Germinal center (tissue), 1 donor: Measurements from ENCODE around the gene CCR9.

Experiments
- DNase-seq: peaks from one replicate; pipeline ENCODE4 v3.0.0; 2012; ENCODE audit warnings: mixed read lengths, low spot score

CCR9 gene

GRCh38 chr3:45873036-45873435 is 13.3 kb upstream of the CCR9 start:
- no peak for DNase-seq

GRCh38 chr3:45873638-45874037 is 12.7 kb upstream of the CCR9 start:
- DNase-seq: no peak

DNA sequence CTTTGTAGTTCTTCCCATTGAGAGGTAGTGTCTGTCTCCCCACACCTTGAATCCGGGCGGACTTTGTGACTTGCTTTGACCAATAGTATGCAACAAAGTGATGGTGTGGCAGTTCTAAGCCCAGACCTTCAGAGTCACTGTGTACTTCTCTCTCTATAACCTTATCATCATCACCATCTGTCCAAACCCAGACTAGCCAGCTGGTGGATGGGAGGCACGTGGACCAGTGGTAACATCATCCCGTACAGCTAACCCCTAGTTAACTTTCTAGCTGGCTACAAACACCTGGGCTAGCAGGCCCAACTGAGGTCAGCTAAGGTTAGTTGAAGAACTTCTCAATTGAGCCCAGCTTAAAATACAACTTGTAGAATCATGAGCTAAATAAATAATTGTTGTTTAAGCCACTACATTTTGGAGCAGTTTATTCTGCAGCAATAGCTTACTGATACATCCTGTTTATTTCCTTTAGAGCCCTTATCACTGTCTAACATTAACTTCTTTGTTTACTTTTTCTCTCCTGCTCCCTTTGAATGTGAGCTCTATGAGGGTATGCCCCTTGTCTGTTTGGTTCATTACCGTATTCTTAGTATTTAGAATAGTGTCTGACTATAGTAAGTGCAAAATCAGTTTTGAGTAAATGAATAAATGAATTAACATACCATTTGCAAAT is 11.5 kb upstream of the CCR9 start:
- no peak for DNase-seq

DNA sequence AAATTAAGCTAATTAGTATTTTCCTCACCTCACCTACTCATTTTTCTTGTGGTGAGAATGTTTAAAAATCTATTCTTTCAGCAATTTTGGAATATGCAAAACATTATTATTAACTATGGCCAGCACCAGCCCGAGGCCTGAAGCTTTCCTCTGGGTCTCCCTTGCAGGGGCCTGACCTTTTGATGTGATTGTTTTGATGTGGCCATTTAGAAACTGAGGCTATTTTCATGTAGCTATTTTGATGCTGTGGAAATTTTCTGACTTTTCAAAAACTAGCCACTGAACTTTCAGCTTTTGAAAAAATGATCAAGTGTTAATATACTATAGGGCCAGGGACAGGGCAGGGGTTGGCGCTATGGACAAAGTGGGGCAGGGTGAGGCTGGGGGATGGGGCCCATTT is 8.2 kb upstream of the CCR9 start:
- no peak for DNase-seq

DNA sequence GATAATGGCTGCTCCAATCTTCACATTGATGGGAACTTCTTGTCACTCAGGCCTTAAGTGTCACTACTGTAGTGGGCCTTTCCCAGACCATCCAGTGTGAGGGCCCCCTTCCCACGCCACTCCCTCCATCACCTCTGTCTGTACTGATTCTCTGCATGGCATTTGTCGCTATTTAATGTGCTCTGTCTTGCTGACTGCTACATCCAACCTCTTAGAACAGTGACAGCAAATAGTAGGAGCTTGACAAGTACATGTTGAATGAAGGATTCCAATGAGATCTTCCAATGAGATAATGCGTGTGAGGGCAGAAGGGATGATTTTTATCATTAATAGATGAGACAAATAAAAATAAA is 5.6 kb upstream of the CCR9 start:
- no peak for DNase-seq

DNA sequence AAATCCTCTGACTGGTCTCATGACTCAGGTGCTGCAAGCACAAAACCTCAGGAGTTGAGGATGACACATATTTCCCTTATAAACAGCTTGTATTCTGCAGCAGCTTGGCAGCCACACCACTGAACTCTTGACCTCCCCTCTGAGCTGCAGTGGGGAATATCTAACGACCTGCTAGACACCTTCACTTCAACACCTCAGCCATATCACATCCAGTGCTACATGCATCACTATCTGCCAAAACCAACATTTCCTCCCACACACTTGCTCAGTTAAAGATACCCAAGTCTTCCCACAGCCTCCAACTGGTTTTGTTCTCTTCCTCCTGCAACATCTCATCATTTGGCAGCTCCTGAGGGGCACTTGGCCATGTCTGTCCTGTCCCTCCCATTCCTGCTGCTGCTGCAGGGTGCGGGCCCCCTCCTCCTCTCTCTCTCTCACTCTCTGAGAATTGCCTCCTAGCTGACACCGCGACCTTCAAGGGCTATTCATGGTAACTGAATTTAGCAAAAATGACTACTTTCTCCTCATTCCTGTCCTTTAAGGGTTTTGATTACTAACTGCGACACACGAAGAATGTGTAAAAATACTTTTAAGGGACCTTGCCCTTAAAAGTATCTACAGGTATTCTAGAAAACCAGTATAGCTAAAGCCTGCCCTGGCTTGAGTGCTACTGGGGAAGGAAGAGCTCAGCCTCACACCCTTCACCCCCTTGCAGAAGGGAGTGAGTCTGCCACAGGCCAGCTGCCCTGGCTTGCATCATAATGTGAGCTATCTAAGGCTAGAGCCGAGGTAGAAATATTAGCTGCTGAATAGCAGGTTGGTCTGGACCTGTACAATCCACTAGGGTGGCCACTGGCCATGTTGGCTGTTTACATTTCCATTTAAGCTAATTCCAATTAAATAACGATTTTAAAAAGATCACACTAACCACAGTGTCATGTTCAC is 5.0 kb upstream of the CCR9 start:
- DNase-seq: no peak

GRCh38 chr3:45884368-45885201 is 1.8 kb upstream of the CCR9 start:
- DNase-seq: no peak

GRCh38 chr3:45887285-45887684 is 942 bp downstream of the CCR9 start:
- DNase-seq: no peak

GRCh38 chr3:45887759-45888511 is 1.6 kb downstream of the CCR9 start:
- DNase-seq: no peak

GRCh38 chr3:45889337-45889736 is 3.0 kb downstream of the CCR9 start:
- peak; percentile 71 for DNase-seq

DNA sequence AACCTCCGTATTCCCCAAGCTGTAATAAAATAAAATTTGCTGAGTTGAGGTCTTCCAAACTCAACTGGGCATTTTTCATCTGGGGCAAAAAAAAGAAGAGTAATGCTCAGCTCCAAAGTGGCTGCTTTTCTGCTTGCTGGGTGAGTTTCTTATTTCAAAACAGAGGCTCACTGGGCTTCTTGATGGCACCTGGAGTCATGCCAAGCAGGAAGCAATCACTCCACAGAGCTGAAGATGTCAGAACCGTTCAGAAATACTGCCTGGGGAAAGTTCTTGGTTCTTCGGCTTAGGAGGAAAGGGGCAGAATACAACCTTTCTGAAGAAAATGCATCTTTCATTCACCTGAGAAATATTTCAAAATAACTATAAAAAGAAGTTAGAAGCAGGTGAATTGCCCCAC is 4.1 kb downstream of the CCR9 start:
- no peak for DNase-seq

GRCh38 chr3:45892161-45892560 is 5.8 kb downstream of the CCR9 start:
- DNase-seq: no peak

DNA sequence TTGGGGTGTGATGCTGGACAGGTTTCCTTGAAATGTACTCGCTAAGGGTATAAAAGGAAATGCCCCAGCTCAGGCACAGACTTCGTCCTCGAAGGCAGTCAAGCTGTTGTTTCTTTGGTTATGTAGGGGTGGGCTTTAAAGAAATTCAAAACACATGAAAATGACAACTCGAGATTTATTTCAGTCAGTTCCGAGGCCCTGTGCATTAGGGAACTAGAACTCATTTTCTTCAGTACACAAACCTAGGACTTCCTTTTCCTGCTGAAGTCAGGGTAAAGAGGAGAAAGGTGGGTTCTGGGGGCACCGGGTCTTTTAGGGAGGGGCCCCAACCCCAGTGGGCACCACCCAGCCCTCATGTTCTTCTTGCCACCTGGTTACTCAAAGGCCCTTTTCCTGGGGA is 7.7 kb downstream of the CCR9 start:
- DNase-seq: no peak

GRCh38 chr3:45895686-45896468 is 9.5 kb downstream of the CCR9 start:
- no peak for DNase-seq

GRCh38 chr3:45896956-45897355 is 10.6 kb downstream of the CCR9 start:
- DNase-seq: no peak

DNA sequence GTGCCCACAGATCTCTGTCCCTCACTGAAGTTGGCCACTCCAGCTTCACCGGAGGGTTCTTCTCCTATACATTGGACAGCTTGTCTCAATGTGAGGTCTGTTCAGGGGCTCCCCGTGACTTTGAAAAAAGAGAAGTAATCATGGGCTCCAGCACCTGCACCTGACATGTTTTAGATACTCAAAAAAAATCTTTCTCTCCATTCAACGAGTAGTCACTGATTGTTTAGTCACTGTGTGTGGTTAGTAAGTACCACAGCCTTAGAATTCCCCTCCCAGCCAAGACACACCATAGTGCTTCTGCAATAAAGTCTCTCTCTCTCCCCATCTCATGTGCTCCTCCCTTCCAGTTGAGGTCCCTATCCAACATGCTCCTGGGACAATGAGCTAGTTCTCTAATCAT is 18.6 kb downstream of the CCR9 start:
- no peak for DNase-seq

DNA sequence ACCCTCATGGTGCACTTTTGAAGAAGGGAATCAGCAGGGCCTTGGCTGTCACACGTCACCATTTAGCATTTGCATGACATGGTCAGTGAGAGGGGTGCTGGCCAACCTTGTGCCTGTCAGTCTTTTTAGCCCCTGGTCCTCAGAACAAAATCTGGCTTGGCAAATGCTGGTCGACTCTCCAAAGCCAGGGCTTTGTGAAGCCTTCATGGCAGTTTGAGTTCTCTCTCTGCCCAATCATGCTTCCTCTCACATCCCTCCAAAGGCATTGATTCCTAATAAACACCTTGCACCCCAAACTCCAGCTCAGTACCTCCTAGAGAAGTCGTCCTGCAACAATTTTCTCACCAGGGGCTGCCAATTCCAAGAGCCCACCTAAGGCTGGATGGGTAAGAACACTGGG is 19.4 kb downstream of the CCR9 start:
- DNase-seq: no peak

- DNase-seq: no peak
Measured at GRCh38 chr3:45906681-45907407, 20.5 kb downstream of the CCR9 start.

DNA sequence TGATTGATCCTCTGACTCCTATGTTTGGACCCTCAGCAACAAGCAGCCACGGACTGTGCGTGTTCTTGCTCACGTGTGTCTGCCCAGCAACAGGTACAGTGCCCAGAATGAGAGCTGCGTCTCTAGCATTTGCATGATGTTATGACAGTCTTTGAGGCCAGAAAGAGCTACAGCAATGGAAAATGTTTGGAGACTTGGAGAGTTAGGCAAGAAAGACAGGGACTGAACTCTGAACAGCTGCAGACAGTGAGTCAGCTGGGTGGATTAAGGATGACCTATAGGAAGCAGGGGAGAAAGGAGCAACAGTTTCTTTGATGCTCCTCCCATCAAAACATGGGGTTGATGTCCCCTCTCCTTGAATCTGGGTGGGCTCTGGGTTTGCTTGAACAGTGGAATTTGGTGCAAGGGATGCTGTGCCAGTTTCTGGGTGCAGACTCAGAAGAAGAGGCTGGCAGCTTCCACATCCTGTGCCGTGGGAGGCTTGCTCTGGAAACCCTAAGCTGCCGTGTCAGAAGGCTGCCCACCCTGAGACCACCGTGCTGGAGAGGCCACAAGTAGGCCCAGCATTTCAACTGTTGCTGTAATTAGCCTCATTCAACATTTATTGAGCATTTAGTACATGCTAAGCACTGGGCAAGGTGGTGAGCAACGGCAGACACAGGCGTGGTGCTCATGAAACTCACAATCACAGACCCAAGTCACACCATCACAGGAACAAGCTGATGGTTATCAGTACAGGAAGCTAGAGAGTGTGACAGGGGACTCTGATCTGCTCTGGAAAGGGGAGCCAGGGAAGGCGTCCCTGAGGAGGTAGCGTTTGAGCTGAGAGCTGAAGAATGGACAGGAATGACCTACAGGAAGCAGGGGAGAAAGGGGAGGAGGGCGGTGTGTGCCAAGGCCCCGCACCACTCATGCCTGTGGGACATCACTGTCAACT is 21.7 kb downstream of the CCR9 start:
- DNase-seq: no peak
